Tongue (tissue), 2 donors: ENCODE measurements around the gene SNX8. TPM values are rescaled to one million over a fixed set of nuclear protein-coding genes. Genes with fewer than 3 reads are reported as not detected.

Experiments used
- DNase-seq: peaks from one replicate; pipeline ENCODE4 v3.0.0-alpha.2; 2015
- total RNA-seq: library from RNA; depleted of rRNA; stranded (reverse); fragments of >200 nt; gene quantifications from one replicate; pipeline ENCODE4 v1.2.3, GENCODE V29; 2014

SNX8 gene
- total RNA-seq, 1 donor from 2014 or later: 22.4 TPM

GRCh38 chr7:2202361-2202761, 111.9 kb downstream of the SNX8 start:
- no peak for DNase-seq

Other genes with a start within 250 kb of the SNX8 start
- 58.0 TPM for gene MAD1L1, start 81.5 kb downstream of the SNX8 start, total RNA-seq
- gene MRM2, start 72.2 kb downstream of the SNX8 start, total RNA-seq: 16.6 TPM
- 9.7 TPM for gene NUDT1, start 72.2 kb downstream of the SNX8 start, total RNA-seq
- gene EIF3B, start 40.4 kb upstream of the SNX8 start, total RNA-seq: 148 TPM
- gene CHST12, start 89.2 kb upstream of the SNX8 start, total RNA-seq: 7.4 TPM
- not detected for gene GRIFIN, start 162.0 kb upstream of the SNX8 start, total RNA-seq
- gene LFNG, start 205.3 kb upstream of the SNX8 start, total RNA-seq: 26.0 TPM
- 28.1 TPM for gene BRAT1, start 241.1 kb upstream of the SNX8 start, total RNA-seq
- 6.4 TPM for gene IQCE, start 244.5 kb upstream of the SNX8 start, total RNA-seq